ENCODE measurements around the gene DDX59. TPM values are rescaled to one million over a fixed set of nuclear protein-coding genes. Genes with fewer than 3 reads are reported as not detected.
A peak's percentile ranks its signal among the peaks of the same experiment; 100 is the strongest.

The DDX59 gene
- polyA plus RNA-seq, 1 of the 3 experiments (the other 2 are of a cell fraction): 8.9 TPM

GRCh38 chr1:200624679-200625335 is 44.9 kb downstream of the DDX59 start:
- WGBS (ENCODE audit: low lambda C conversion rate): 92% methylated on average over 2 of the region's 2 CpGs
- DNase-seq: no peak

GRCh38 chr1:200620273-200621131 is 49.2 kb downstream of the DDX59 start, which contains the start of gene KIF14:
Gene KIF14 (minus strand): TSS chr1:200620751. CDS start chr1:200618723, 2,028 bp downstream.
- peaks cover 4 to 14% of the 10 kb centered on the region in 2 experiments for H3K36me3 ChIP-seq (replicated peaks in 1 of 2; ENCODE audit: control insufficient read depth in 1 of 2, insufficient read depth in 2 of 2, low read length in 1 of 2)
- no peaks in the 10 kb centered on the region for H3K9me2 ChIP-seq
- ChIA-PET POLR2A (interaction anchor here (0.6 to 1.3 kb wide), 3 partner anchors 17 to 50 kb away, joined by 3 to 5 read pairs (median 3); partner anchors contain the start of gene DDX59), CTCF (interaction anchor here (1.1 to 5.9 kb wide), 6 partner anchors 50 to 352 kb away, joined by 3 to 62 read pairs (median 16); partner anchors contain the start of gene DDX59)
- peak within 1 kb of the TSS; percentile 90 for H3K9ac ChIP-seq
- no peaks in the 10 kb centered on the region for H3K27me3 ChIP-seq (ENCODE audit: insufficient read depth)
- H3K79me2 ChIP-seq (ENCODE audit: insufficient read depth): peaks cover 24% of the 10 kb centered on the region
- peak within 1 kb of the TSS; percentile 48 to 75 for H3K27ac ChIP-seq (ENCODE audit: low read depth in 2 of 2, low read length in 1 of 2)
- peak within 1 kb of the TSS; percentile 86 to 87 for H3K4me3 ChIP-seq (ENCODE audit: low read depth in 2 of 2, low read length in 1 of 2)
- WGBS (ENCODE audit: low lambda C conversion rate): 2% methylated on average over 29 of the region's 59 CpGs
- peak within 1 kb of the TSS; percentile 85 for H3K4me2 ChIP-seq
- H4K20me1 ChIP-seq (ENCODE audit: insufficient read depth): no peaks in the 10 kb centered on the region
- DNase-seq: peak; percentile 97
- no peaks in the 10 kb centered on the region; a peak in 2 of 4 replicates for H3K4me1 ChIP-seq (ENCODE audit: control insufficient read depth in 1 of 2, insufficient read depth in 2 of 2, low read depth in 1 of 2, low read length in 1 of 2)
- no peaks in the 10 kb centered on the region for H3K9me3 ChIP-seq
- H2AFZ ChIP-seq (ENCODE audit: low read depth): peak within 1 kb of the TSS; percentile 83
- H3F3A ChIP-seq (replicated peaks; ENCODE audit: insufficient read depth): peaks cover 9% of the 10 kb centered on the region
- TF ChIP-seq MXI1 (IDR thresholded peaks at IDR 0.05; ENCODE audit: low read depth, low read length): peak; percentile 96
- no peak for TF ChIP-seq REST (IDR thresholded peaks at IDR 0.05; ENCODE audit: low read depth, low read length)
- TF ChIP-seq FOXJ3 (CRISPR knock-in tag; IDR thresholded peaks at IDR 0.05): no peak
- TF ChIP-seq CTCF (IDR thresholded peaks at IDR 0.05): no peak
- no peak for TF ChIP-seq SMC3 (IDR thresholded peaks at IDR 0.05; ENCODE audit: low read depth, low read length)
- TF ChIP-seq GATA2 (CRISPR knock-in tag; IDR thresholded peaks at IDR 0.05): no peak
- TF ChIP-seq USF2 (IDR thresholded peaks at IDR 0.05; ENCODE audit: borderline replicate concordance, low read depth, low read length): no peak

More at GRCh38 chr1:200624679-200625335, 44.9 kb downstream of the DDX59 start:
- H3F3A ChIP-seq (replicated peaks; ENCODE audit: insufficient read depth): peaks cover 9% of the 10 kb centered on the region
- TF ChIP-seq JUND (IDR thresholded peaks at IDR 0.05): no peak
- TF ChIP-seq RFX5 (IDR thresholded peaks at IDR 0.05; ENCODE audit: low read length): no peak
- no peak for TF ChIP-seq MAX (IDR thresholded peaks at IDR 0.05; ENCODE audit: low read depth)
- no peak for TF ChIP-seq ZBTB33 (IDR thresholded peaks at IDR 0.05; ENCODE audit: borderline replicate concordance, low read depth)
- no peak for TF ChIP-seq TCF12 (IDR thresholded peaks at IDR 0.05)
- TF ChIP-seq GATA2 (CRISPR knock-in tag; IDR thresholded peaks at IDR 0.05): no peak
- no peak for TF ChIP-seq RCOR1 (IDR thresholded peaks at IDR 0.05; ENCODE audit: low read length)
- H4K20me1 ChIP-seq (ENCODE audit: insufficient read depth): no peaks in the 10 kb centered on the region
- H3K36me3 ChIP-seq (replicated peaks in 1 of 2; ENCODE audit: control insufficient read depth in 1 of 2, insufficient read depth in 2 of 2, low read length in 1 of 2): no peaks in the 10 kb centered on the region
- H3K4me3 ChIP-seq (ENCODE audit: low read depth in 2 of 2, low read length in 1 of 2): no peak overlapping the region
- H3K4me2 ChIP-seq: no peak overlapping the region
- no peaks in the 10 kb centered on the region for H3K27me3 ChIP-seq (ENCODE audit: insufficient read depth)
- 0 out of 2 replicates have a peak overlapping the region, but pooled peaks have one; percentile 27 for H2AFZ ChIP-seq (ENCODE audit: low read depth)
- peaks cover 0 to 5% of the 10 kb centered on the region in 2 experiments; a peak in 2 of 4 replicates for H3K4me1 ChIP-seq (ENCODE audit: control insufficient read depth in 1 of 2, insufficient read depth in 2 of 2, low read depth in 1 of 2, low read length in 1 of 2)
- POLR2A ChIA-PET: interaction anchor here (0.6 to 0.7 kb wide), 2 partner anchors 114 to 241 kb away, joined by 3 read pairs; no protein-coding TSS in a partner anchor
- CTCF ChIA-PET: interaction anchor here (1.3 to 5.9 kb wide), 4 partner anchors 10 to 213 kb away, joined by 4 to 62 read pairs (median 18); no protein-coding TSS in a partner anchor
- H3K9me3 ChIP-seq: no peaks in the 10 kb centered on the region
- H3K79me2 ChIP-seq (ENCODE audit: insufficient read depth): peaks cover 6% of the 10 kb centered on the region
- no peak overlapping the region for H3K27ac ChIP-seq (ENCODE audit: low read depth in 2 of 2, low read length in 1 of 2)
- no peaks in the 10 kb centered on the region for H3K9me2 ChIP-seq
- H3K9ac ChIP-seq: no peak overlapping the region
